Posterior cingulate gyrus (tissue), 11 donors: ENCODE measurements around the gene RHOC.

Source experiments
- DNase-seq, 10 donors: peaks; one replicate each; pipeline versions ENCODE4 v3.0.0 to v3.0.0-alpha.2; 2020 to 2021; ENCODE audit warnings: mixed read lengths in 3 of 10
- intact Hi-C: fragments of 100-400 bp; cut with DNase I; formaldehyde crosslinking; loops from one replicate; pipeline ENCODE4 v1.15.1; 2023

Gene RHOC

GRCh38 chr1:112704934-112705627 lies 1.8 kb downstream of the RHOC start:
- intact Hi-C loops, result loop anchor here (5.0 kb wide), 1 partner anchor 88 kb away; the partner anchor contains the start of genes CAPZA1 and ST7L

GRCh38 chr1:112704391-112704933 lies 2.5 kb downstream of the RHOC start:
- intact Hi-C loops, result loop anchor here (5.0 kb wide), 1 partner anchor 87 kb away; the partner anchor contains the start of genes CAPZA1 and ST7L
- peak; percentile 66 to 98 (median 83) for DNase-seq

More at GRCh38 chr1:112704934-112705627, 1.8 kb downstream of the RHOC start:
- peak in 3 of 10 donors; percentile 36 to 84 (median 41) for DNase-seq

- intact Hi-C loops, result loop anchor here (5.0 kb wide), 1 partner anchor 86 kb away; the partner anchor contains the start of genes CAPZA1 and ST7L
- DNase-seq, result peak in 1 of 10 donors; percentile 6
Observed at GRCh38 chr1:112703706-112704105, 3.2 kb downstream of the RHOC start.

DNA sequence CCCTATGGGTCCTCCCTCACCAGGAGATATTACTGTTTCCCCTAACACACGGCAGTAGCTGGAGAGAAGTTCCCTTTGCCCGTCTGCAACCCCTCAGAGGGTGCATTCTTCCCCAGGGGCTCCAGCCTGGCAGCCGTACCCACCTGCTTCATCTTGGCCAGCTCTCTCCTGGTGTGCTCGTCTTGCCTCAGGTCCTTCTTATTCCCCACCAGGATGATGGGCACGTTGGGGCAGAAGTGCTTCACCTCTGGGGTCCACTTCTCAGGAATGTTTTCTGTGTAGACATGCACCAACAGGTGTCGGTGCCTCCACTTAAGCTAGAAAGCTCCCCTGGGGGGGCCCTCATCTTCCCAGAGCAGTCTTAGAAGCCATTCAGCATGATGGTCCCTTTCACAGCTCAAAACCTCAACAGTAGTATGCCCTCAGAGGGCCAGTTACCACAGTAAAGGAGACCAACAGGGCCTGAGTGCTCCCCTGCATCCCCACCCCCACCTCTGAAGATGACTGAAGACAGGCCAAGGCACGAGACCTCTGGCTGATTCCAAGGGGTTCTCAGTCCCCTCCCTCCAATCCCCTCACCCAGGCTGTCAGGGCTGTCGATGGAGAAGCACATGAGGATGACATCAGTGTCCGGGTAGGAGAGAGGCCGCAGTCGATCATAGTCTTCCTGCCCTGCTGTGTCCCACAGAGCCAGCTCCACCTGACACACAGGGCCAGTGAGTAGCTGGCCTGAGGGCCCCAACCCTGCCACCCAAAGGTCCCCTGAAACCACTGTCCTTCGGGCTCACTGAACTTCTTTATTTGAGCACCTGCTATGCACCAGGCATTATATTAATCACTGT lies 4.3 kb downstream of the RHOC start:
- DNase-seq, result peak in 1 of 10 donors; percentile 55
- intact Hi-C loops, result loop anchor here (5.0 kb wide), 1 partner anchor 85 kb away; the partner anchor contains the start of genes CAPZA1 and ST7L

DNA sequence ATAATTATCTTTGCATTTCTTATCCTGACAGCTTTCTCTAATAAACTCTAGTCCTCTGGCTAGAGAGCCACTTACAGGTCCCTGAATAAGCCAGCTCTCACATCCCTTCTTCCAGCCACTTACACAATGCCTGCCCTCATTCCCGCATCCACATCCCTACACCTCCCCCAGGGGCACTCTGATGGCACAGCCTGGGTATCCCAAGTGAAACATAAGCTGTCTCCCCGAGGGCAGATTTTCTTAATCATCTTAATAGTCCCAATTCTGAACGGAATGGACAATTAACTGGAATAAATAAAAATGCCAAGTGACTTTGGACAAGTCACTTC lies 4.9 kb downstream of the RHOC start:
- peak in 1 of 10 donors; percentile 60 for DNase-seq
- intact Hi-C loops, result loop anchor here (5.0 kb wide), 1 partner anchor 85 kb away; the partner anchor contains the start of genes CAPZA1 and ST7L

DNA sequence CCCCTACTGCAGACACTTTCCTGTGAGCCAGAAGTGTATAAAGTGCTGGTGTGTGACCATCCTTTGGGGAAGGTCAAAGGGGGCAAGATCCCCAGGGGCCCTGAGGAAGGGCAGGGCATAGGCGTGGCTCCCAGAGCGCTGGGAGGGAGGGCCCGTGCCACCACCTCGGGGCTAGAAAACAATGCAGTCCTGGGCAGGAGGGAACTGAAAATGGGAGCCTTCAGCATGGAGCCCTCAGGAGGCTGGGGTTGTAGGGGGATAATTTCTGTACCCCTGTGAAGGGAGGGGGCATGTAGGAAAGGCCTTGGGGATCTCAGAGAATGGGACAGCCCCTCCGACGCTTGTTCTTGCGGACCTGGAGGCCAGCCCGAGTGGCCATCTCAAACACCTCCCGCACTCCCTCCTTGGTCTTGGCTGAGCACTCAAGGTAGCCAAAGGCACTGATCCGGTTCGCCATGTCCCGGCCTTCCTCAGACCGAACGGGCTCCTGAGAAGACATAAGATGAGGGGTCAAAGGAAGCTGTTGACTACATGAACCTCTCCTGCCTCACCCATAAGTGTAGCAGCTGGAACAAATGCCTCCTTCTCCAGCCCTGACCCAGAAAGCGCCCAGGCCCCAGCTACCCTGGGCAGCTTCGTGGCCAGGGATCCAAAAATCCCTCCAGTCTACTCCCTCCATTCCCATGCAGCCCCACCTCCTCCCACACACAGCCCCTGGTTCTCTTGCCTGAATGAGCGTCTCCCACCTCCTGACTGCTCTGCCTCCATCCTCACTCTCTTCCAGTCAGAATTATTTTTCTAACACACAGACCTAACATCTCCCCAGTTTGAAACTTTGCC lies 5.5 kb downstream of the RHOC start:
- peak in 1 of 10 donors; percentile 75 for DNase-seq
- intact Hi-C loops, result loop anchor here (5.0 kb wide), 1 partner anchor 84 kb away; the partner anchor contains the start of genes CAPZA1 and ST7L

GRCh38 chr1:112700290-112701226 lies 6.4 kb downstream of the RHOC start:
- DNase-seq, result peak; percentile 76 to 98 (median 94)
- intact Hi-C loops, result loop anchor here (5.0 kb wide), 1 partner anchor 83 kb away; the partner anchor contains the start of genes CAPZA1 and ST7L

- peak in 2 of 10 donors; percentile 9 to 21 for DNase-seq
- intact Hi-C loops, result loop anchor here (5.0 kb wide), 1 partner anchor 82 kb away; the partner anchor contains the start of genes CAPZA1 and ST7L
Observed at GRCh38 chr1:112699425-112700144, 7.3 kb downstream of the RHOC start.

- peak in 2 of 10 donors; percentile 4 to 43 for DNase-seq
Observed at GRCh38 chr1:112698366-112699310, 8.3 kb downstream of the RHOC start.

GRCh38 chr1:112697781-112698201 lies 9.1 kb downstream of the RHOC start:
- DNase-seq, result peak in 2 of 10 donors; percentile 17 to 76
- intact Hi-C loops, result no loop called here

More at GRCh38 chr1:112698366-112699310, 8.3 kb downstream of the RHOC start:
- intact Hi-C loops, result no loop called here

- DNase-seq, result peak in 2 of 10 donors; percentile 3 to 60
- intact Hi-C loops, result no loop called here
Observed at GRCh38 chr1:112696578-112697314, 10.2 kb downstream of the RHOC start.

GRCh38 chr1:112695276-112695675 lies 11.7 kb downstream of the RHOC start:
- DNase-seq, result peak in 2 of 10 donors; percentile 47 to 68
- intact Hi-C loops, result no loop called here

DNA sequence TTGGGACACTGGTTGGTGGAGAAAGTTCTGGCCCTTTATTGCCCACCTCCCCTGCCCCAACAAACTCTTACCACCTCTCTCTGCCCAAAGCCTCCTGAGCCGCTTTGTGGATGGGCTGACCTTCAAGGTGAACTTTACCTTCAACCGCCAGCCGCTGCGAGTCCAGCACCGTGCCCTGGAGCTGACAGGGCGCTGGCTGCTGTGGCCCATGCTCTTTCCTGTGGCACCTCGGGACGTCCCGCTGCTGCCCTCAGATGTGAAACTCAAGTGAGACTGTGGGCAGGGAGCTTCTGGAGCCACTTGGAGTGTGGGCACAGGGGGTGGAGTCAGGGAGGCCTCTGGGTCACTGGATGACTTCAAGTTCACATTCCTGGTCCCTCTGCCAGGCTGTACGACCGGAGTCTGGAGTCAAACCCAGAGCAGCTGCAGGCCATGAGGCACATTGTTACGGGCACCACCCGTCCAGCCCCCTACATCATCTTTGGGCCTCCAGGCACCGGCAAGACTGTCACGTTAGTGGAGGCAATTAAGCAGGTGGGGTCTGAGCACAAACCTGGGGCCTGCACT lies 12.5 kb downstream of the RHOC start:
- intact Hi-C loops, result no loop called here
- DNase-seq, result peak in 1 of 10 donors; percentile 58

DNA sequence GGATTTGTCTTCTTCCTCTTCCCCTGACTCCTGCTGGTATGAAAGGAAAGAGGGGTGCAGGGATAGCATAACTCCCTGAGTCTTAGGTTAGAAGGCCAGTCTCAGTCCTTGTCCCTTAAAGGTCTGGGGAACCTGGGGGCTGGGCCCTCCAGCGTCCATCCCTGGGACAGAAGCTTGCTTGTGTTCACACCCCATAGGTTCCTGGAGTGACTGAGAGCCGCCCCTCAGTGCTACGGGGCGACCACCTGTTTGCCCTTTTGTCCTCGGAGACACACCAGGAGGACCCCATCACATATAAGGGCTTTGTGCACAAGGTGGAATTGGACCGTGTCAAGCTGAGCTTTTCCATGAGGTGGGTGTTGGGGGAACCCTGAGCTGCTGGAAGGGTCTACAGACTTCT lies 13.1 kb downstream of the RHOC start:
- intact Hi-C loops, result no loop called here
- peak in 1 of 10 donors; percentile 61 for DNase-seq

DNA sequence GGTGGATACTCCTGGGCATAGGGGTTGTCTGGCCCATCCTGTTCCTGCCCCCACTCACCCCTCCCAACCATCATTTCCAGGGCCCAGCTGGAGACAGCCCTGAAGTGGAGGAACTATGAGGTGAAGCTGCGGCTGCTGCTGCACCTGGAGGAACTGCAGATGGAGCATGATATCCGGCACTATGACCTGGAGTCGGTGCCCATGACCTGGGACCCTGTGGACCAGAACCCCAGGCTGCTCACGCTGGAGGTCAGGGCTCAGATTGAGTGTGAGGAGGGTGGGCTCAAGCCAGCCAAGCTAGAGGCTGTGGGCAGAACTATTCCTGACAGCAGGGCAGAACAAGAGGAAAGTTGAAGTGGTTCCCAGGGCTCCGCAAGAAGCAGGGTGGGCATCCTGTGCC lies 14.2 kb downstream of the RHOC start:
- DNase-seq, result peak in 3 of 10 donors; percentile 10 to 42 (median 33)
- intact Hi-C loops, result no loop called here

GRCh38 chr1:112689842-112690237 lies 17.1 kb downstream of the RHOC start:
- intact Hi-C loops, result no loop called here
- peak in 1 of 10 donors; percentile 63 for DNase-seq
